OCI-LY1 (cell line): ENCODE measurements around the gene WNK1.

Experiments
- H2AFZ ChIP-seq: fragments of 200-600 bp; sonication (generic), shearing (Covaris generic); 2 replicates; pipeline ENCODE4 v1.6.0; 2014; ENCODE audit warnings: antibody characterized with exemption, mild to moderate bottlenecking, low read length
- H3F3A ChIP-seq: fragments of 200-600 bp; sonication (generic), shearing (Covaris generic); 2 replicates; pipeline ENCODE4 v1.6.0; 2014; ENCODE audit warnings: mild to moderate bottlenecking, antibody characterized with exemption, low read length, moderate library complexity; ENCODE audit not compliant: insufficient read depth
- H3K27ac ChIP-seq: fragments of 200-600 bp; sonication (generic); 2 replicates; pipeline ENCODE4 v1.5.1; 2014; ENCODE audit warnings: low read length, mixed run types, mild to moderate bottlenecking, low read depth; ENCODE audit not compliant: poor library complexity, severe bottlenecking
- H3K27me3 ChIP-seq: fragments of 200-600 bp; sonication (generic); 2 replicates; pipeline ENCODE4 v1.6.0; 2014; ENCODE audit warnings: antibody characterized with exemption, mild to moderate bottlenecking, low read length, moderate library complexity; ENCODE audit not compliant: insufficient read depth
- H3K36me3 ChIP-seq: fragments of 200-600 bp; sonication (generic); 2 replicates; pipeline ENCODE4 v1.6.1; 2014; ENCODE audit warnings: mild to moderate bottlenecking, antibody characterized with exemption, low read length, moderate library complexity, mixed read lengths; ENCODE audit not compliant: insufficient read depth
- H3K4me1 ChIP-seq: fragments of 200-600 bp; sonication (generic); 2 replicates; pipeline ENCODE4 v1.5.1; 2014; ENCODE audit warnings: mild to moderate bottlenecking, low read length, moderate library complexity; ENCODE audit not compliant: insufficient read depth, severe bottlenecking
- H3K4me2 ChIP-seq: fragments of 200-600 bp; sonication (generic), shearing (Covaris generic); 2 replicates; pipeline ENCODE4 v1.6.1; 2014; ENCODE audit warnings: low read length
- H3K4me3 ChIP-seq: fragments of 200-600 bp; sonication (generic); 2 replicates; pipeline ENCODE4 v1.5.1; 2014; ENCODE audit warnings: low read length, low read depth, mild to moderate bottlenecking, mixed read lengths; ENCODE audit not compliant: poor library complexity, severe bottlenecking
- H3K79me2 ChIP-seq: fragments of 200-600 bp; shearing (Covaris generic); 2 replicates; pipeline ENCODE4 v1.6.1; 2016; ENCODE audit warnings: mixed run types, low read length, mixed read lengths; ENCODE audit not compliant: insufficient read depth
- H3K9ac ChIP-seq: fragments of 200-600 bp; sonication (generic), shearing (Covaris generic); 2 replicates; pipeline ENCODE4 v1.6.1; 2014; ENCODE audit warnings: mild to moderate bottlenecking, low read length, mixed read lengths
- H3K9me2 ChIP-seq: fragments of 200-600 bp; sonication (generic), shearing (Covaris generic); 2 replicates; pipeline ENCODE4 v1.6.1; 2014; ENCODE audit warnings: low read depth, mild to moderate bottlenecking, low read length, mixed read lengths
- H3K9me3 ChIP-seq: fragments of 200-600 bp; shearing (Covaris generic); 2 replicates; pipeline ENCODE4 v1.6.1; 2014; ENCODE audit warnings: low read length, mixed read lengths
- H4K20me1 ChIP-seq: fragments of 200-600 bp; sonication (generic), shearing (Covaris generic); 2 replicates; pipeline ENCODE4 v1.6.0; 2016; ENCODE audit warnings: mild to moderate bottlenecking, low read length; ENCODE audit not compliant: insufficient read depth
- EZH2 ChIP-seq: fragments of 200-600 bp; sonication (generic), shearing (Covaris generic); IDR thresholded peaks from 2 replicates; pipeline ENCODE4 v1.8.0; 2017; ENCODE audit warnings: borderline replicate concordance, mixed run types, mild to moderate bottlenecking, antibody characterized with exemption, low read length, moderate library complexity, mixed read lengths
- TF ChIP-seq, protein P1 (sequence below): fragments of 200-600 bp; sonication (generic), shearing (Covaris generic); IDR thresholded peaks from 2 replicates; pipeline ENCODE4 v1.5.1; 2017; ENCODE audit warnings: mild to moderate bottlenecking, antibody characterized with exemption, low read length, moderate library complexity, mixed read lengths

Gene WNK1

DNA sequence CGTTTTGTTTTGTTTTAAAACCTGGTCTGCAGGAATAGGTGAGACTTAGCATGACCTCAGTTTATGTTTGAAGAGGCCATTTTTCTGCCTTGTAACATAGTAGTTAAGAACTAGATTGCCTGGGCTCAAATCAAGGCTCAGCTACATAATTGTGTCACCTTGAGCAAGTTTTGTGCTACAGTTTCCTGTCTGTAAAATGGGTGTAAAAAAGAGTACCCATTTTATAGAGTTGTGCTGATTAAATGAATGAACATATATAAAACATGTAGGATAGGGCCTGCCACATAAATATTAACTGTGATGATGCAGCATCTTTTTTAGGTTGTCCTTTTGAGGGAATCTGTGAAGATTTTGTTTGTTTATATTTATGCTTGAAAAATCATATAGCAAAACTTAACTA is 7.2 kb downstream of the WNK1 start:
- H3K9ac ChIP-seq, result no peak overlapping the region
- H3K4me2 ChIP-seq, result peak overlapping the region; percentile 15; the same call in 1 of the 2 replicates
- no peak overlapping the region for H3K4me3 ChIP-seq

DNA sequence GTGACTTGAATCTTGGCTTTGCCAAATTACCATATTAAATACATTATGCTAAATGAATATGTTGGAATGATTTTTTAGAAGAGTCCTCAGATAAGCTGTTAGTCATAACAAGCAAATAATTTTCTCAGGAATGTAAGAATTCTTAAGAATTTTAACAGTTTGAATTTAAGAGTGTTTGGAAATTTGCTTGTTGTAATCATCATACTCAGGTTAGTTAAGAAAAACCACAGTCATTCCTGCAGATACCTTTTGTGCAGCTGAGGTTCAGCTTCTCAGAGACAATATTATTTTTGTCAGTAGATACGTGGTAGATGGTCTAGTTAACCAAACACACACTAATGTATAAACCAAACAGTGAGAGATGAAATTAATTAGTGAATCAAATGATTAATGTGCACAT is 8.9 kb downstream of the WNK1 start:
- H3K79me2 ChIP-seq, result peaks cover 93% of the 10 kb centered on the region
- H3K9ac ChIP-seq, result no peak overlapping the region
- TF ChIP-seq EZH2, result no peak
- TF ChIP-seq, protein P1, sequence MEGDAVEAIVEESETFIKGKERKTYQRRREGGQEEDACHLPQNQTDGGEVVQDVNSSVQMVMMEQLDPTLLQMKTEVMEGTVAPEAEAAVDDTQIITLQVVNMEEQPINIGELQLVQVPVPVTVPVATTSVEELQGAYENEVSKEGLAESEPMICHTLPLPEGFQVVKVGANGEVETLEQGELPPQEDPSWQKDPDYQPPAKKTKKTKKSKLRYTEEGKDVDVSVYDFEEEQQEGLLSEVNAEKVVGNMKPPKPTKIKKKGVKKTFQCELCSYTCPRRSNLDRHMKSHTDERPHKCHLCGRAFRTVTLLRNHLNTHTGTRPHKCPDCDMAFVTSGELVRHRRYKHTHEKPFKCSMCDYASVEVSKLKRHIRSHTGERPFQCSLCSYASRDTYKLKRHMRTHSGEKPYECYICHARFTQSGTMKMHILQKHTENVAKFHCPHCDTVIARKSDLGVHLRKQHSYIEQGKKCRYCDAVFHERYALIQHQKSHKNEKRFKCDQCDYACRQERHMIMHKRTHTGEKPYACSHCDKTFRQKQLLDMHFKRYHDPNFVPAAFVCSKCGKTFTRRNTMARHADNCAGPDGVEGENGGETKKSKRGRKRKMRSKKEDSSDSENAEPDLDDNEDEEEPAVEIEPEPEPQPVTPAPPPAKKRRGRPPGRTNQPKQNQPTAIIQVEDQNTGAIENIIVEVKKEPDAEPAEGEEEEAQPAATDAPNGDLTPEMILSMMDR, result no peak
- no peak overlapping the region for H3K27ac ChIP-seq
- peaks cover 29% of the 10 kb centered on the region for H3K36me3 ChIP-seq
- H3K27me3 ChIP-seq, result no peaks in the 10 kb centered on the region
- H3K4me2 ChIP-seq, result no peak overlapping the region
- no peak overlapping the region for H3K4me3 ChIP-seq
- H3K9me3 ChIP-seq, result no peaks in the 10 kb centered on the region
- H4K20me1 ChIP-seq, result no peaks in the 10 kb centered on the region
- H3K4me1 ChIP-seq, result peaks cover 44% of the 10 kb centered on the region
- no peaks in the 10 kb centered on the region for H3K9me2 ChIP-seq
- H3F3A ChIP-seq, result no peaks in the 10 kb centered on the region
- H2AFZ ChIP-seq, result no peak overlapping the region

More for the DNA sequence above, 7.2 kb downstream of the WNK1 start:
- peaks cover 7% of the 10 kb centered on the region; the same call in 1 of the 2 replicates for H3F3A ChIP-seq
- H4K20me1 ChIP-seq, result no peaks in the 10 kb centered on the region
- TF ChIP-seq, protein P1, result no peak
- no peak for TF ChIP-seq EZH2
- peaks cover 55% of the 10 kb centered on the region for H3K4me1 ChIP-seq
- no peaks in the 10 kb centered on the region for H3K27me3 ChIP-seq
- H3K9me2 ChIP-seq, result no peaks in the 10 kb centered on the region
- peaks cover 32% of the 10 kb centered on the region for H3K36me3 ChIP-seq
- peak overlapping the region; percentile 42 for H3K27ac ChIP-seq
- H3K79me2 ChIP-seq, result peaks cover 93% of the 10 kb centered on the region
- H2AFZ ChIP-seq, result no peak overlapping the region
- H3K9me3 ChIP-seq, result no peaks in the 10 kb centered on the region

GRCh38 chr12:765840-766239 is 13.5 kb downstream of the WNK1 start:
- H3K4me2 ChIP-seq, result no peak overlapping the region
- no peak overlapping the region for H3K4me3 ChIP-seq
- no peaks in the 10 kb centered on the region for H3F3A ChIP-seq
- H3K27me3 ChIP-seq, result no peaks in the 10 kb centered on the region
- peaks cover 33% of the 10 kb centered on the region for H3K36me3 ChIP-seq
- TF ChIP-seq, protein P1, result no peak
- TF ChIP-seq EZH2, result no peak
- H3K4me1 ChIP-seq, result peaks cover 43% of the 10 kb centered on the region
- peaks cover 90% of the 10 kb centered on the region for H3K79me2 ChIP-seq
- no peaks in the 10 kb centered on the region for H3K9me2 ChIP-seq
- H3K9ac ChIP-seq, result no peak overlapping the region
- H3K27ac ChIP-seq, result no peak overlapping the region
- no peaks in the 10 kb centered on the region for H3K9me3 ChIP-seq
- no peak overlapping the region for H2AFZ ChIP-seq
- H4K20me1 ChIP-seq, result no peaks in the 10 kb centered on the region
